ENCODE results near the gene OR10G3.

OR10G3 gene

DNA sequence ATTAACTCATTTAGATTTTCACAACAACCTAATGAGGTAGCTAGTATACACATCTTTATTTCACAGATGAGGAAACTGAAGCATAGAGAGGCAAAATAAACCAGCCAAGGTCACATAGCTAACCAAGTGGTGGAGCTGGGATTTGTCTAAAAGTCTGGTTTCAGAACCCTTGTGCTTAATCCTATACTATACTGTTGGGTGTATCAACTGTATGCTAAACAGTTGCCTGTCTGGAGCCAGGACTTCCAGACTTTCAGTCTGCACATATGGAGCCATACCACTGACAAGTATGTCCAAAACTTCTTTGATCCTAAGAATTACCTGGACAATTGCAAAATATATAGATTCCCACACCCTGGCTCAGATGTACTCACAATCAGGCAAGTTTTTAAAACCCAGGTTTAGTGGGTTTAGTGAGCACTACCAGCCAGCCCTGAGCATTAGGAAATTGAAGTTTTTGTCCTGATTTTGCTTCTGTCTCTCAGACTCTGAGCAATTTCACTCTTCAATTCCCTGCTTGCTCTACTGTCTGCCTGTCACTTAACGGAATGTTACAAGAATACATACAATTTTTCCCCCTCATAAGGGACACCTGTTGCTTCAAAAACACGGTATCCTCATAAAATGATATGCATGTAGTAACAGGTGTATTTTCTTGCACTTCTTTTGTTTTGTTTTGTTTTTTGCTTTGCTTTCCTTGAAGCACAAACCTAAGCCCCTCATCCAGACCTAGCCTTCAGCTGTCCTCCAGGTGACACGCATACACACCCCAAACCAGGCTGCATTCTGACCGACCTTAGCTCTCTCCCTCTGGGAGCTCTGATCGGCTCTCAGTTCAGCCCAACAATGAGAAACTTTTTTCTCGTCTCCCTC is 44.1 kb downstream of the OR10G3 start:
- no peak for DNase-seq

DNA sequence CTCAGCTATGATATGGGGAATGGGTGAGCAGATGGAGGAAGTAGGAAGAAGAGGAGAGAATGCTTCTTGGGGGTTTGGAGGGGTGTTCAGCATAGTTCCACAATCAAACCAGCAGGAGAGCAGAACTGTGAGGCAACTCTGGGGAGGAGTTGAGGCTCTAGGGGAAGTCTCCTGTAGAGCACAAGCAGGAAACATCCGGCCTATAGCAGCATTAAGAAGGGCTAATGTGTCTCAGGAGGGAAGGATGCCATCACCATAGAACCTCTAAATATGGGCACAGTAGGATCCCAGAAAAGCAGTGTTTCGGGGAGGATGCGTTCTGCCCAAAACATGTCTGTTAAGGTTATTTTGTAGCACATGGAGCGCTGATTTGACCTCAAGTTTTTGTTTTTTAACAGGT is 45.3 kb downstream of the OR10G3 start:
- no peak for DNase-seq

DNA sequence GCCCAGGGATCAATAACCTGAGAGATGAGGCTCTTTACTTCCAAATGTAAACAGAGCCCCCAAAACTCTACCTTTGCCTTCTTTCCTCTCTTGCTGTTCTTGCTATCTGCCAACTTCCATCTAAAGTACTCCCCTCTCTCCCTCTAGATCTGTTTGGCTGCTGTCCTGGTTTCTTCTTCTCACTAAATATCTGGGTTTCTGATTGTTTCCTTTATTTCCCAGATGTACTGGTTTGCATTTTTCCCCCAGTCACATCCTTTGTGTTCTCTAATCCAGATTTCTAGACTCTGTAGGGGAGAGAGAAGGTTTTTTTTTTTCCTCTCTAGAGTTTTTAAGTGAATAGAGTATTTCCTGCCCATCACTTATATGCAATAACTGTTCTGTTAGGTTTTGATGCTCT is 46.6 kb downstream of the OR10G3 start:
- no peak for DNase-seq

DNA sequence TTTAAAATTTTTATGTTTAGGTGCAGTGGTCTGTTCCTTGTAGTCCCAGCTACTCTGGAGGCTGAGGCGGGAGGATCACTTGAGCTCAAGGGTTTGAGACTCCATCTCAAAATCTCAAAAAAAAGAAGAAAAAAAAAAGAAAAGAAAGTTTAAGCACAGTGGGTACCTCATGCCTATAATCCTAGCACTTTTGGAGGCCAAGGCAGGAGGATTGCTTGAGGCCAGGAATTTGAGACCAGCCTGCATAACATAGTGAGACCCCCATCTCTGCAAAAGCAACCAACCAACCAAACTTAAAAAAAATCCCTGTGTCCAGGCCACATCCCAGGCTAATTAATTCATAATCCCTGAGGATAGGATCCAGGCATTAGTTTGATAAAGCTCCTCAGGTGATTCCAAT is 50.4 kb downstream of the OR10G3 start:
- no peak for DNase-seq

DNA sequence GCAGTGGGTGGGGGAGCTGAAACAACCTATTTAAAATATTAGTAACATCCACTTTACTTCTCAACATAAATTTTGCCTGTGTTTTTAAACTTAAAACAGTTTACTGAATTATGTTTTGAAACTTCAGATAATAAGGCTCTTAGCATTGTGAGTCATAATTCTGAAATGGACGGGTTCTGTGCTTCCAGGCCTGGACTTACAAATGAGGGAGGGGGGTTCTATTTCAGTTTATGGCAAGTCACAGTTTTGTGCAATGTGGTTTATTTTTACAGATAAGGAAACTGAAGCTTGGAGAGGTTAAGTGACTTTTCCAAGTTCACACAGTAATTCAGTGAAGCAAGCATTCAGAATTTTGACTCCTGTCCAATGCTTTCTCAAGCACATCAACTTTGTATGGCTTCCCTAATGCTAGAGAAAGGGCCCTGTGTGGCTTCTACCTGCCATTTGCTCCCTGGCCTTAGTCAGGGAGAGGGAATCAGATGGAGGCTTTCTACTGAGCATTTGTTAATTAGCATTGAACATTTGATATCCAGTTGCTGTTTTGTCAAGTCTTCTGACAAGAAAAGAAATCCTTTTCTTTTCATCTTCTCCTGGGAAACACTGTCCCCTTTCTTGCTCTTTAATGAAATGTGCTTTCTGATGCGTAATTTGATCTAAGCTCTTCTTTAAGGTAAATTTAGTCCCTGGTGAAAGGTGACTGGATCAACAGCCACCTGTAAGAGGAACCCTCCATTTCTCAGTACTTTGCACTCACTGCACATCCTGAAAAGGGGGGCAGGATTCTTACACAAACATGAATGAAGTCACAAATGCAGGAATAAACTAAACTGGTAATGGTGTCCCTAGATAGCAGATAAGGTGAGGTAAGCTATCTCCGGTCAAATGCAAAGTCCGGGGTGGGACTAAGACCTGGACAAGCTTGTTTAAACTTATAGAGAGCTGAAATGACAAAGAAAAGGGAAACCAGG is 51.2 kb downstream of the OR10G3 start:
- no peak for DNase-seq

DNA sequence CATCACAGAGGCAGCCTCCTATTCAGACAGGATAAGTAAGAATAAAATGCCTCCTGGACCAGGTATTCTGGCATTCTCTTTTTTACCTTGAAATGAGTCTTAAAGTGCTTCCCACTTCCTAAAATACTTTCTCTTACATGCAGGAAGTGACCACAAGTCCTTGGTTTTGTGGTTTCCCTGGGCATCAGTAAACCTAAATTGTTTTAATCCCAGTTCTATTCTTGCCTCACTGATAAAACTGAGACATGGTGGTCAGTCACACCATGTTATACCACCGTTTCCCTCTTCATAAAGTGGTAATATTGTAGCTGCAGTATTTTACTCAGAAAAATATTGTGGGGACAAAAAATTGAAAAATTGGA is 52.6 kb downstream of the OR10G3 start:
- DNase-seq, result no peak

DNA sequence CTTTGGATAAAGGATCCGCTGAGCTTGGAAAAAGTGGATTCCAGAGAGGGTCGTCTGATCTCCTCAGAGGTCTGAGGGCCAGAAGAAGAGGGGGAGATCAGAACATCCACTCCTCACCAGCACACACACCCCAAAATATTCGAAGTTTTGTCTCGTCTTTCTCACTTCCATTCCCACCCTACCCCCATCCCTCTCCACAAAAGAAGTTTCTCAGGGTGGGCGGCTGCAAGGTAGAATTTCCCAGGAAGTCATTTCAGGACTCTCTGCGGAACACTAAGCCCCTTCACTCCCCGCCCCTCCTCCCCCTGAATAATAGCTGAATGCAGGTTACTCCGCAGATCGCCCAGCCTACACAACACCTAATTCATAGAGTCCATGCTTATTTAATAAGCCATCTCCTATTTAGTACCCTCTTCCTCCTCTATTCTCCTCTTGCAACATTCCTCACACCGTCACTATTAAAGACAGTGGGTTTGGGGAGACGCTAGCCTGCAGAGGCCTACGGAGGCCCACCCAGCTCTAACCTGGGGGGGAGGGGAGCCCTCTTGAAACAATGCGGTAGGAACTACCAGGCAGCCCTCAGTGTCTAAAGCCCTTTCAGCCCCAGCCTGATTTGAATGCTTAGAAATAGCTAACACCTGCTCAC is 53.1 kb downstream of the OR10G3 start:
- no peak for DNase-seq

DNA sequence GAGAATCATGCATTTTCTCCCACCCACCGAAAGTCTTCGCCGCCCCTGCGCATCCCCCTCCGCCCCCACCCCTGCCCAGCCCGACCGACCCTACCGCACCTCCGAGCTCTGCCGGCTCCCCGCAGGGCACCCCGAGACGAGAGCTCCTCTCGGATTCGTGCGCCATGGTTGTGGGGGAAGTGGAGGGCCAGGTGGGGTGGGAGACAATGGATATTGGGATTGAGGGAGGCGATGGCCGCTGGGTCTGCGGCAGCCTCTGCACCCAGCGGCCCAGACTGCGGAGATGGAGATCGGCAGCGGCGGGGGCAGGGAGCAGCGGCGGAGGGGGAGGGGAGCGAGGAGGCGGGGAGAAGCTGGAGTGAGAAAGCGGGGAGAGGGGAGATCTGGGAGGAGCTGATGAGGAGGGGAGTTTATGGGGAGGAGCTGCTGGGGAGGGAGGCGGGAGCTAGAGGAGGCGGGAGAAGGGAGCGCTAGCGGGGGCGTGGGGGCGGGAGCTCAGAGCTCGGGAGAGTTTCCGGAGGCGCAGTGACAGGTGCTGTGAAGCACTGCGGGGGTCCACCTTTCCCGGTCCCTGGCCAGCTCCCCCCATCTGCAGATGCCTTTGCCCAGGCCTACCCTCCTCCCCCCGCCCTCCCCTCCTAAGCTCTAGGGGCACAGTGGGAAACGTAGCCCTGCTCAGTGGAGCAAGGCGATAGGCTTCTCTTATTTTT is 53.8 kb downstream of the OR10G3 start, which contains the start of gene SALL2:
SALL2 (minus strand) TSS at position 385 of the 710 bp plus-strand sequence; CDS start at position 166, 219 bp downstream.
- no peak for DNase-seq

DNA sequence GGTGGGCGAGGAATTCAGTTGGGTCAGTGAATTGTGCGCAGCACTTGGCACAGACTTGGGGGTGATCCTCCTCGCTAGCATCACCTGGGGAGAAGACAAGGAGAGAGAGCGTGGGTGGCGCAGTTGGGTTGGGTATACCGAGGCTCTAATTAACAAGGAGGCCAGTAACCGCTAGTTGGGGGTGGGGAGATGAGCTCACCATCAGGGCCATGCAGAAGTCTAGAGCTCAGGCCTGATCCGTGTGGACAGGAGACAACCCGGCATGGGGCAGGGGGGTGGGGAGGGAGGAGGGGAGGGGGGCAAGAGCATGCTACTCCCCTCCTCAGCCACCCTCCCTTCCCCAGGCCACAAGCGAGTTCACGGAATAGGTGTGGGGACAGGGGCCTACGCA is 54.3 kb downstream of the OR10G3 start:
- no peak for DNase-seq

DNA sequence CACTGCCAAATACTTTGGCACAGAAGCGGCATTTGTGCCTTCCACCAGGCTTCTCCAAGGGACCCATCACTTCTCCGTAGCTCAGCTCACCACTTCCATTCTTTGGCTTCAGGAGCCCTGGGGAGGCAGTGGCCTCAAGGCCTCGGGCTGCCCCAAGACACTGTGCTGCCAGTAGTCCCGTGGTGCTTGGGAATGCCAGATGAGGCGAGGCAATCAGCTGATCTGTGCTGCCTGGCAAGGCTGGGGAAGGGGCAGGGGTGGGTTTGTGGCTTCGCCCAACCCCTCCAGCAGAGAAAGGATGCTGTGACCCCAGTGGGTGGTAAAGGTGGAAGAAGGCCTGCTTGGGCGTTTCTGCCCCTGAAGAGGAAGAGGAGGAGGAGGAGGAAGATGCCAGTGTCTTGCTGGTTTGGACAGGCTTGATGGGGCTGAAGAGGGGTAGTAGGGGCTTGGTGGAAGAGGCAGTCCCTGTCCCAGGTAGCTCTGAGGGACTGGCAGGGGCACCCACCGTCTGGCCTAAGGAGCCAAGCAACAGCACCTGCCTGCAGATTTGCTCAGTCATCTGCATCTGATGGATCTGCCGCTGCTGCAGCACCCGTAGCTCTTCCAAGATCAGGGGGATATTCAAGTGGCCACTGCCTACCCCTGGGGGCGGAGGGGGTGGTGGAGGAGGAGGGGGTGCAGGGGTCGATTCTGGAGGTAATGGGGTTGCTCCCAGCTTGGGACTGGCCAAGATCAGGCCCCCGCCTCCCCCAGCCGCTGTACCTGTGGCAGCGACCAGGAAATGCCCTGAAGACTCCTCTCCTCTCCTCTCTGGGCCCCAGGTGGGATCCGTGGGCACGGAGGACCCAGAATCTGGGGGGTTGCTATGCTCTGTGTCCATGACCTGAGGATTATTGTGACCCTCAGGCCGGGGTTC is 55.0 kb downstream of the OR10G3 start:
- no peak for DNase-seq

DNA sequence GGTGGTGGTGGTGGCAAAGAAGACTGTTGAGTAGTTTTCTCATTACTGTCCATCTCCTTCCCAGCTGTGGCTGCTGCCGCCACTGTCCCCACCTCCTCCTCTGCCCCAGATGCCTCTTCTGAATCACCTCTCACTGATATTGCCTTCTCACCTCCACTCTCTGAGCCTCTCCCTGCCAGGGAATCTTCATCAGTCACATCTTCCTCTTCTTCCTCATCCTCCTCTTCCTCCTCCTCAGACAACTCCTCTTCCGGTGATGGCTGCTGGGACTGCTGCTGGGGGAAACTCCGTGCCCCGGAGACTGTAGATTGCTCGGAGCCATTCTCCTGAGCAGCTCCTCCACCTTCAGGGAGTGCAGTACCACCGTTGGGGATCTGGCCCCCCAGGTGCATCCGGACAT is 56.7 kb downstream of the OR10G3 start:
- DNase-seq, result no peak

DNA sequence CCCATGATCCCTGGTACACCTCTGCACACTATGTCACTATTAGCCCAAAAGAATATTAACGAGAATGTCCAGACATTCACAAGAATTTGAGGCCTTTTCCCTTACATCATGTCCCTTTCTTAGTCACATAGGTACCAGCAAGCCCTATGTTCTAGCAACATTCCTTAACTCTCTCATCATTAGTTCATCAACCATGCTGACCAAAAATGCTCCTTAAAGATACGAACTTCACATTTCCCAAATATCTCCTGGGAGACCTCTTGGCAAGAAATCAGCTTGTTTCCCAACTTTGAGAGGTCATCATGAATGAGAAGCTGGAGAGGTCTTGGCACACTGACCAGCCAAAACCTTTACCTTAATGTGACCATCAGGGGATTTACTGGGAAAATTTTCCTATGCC is 58.4 kb downstream of the OR10G3 start:
- no peak for DNase-seq

DNA sequence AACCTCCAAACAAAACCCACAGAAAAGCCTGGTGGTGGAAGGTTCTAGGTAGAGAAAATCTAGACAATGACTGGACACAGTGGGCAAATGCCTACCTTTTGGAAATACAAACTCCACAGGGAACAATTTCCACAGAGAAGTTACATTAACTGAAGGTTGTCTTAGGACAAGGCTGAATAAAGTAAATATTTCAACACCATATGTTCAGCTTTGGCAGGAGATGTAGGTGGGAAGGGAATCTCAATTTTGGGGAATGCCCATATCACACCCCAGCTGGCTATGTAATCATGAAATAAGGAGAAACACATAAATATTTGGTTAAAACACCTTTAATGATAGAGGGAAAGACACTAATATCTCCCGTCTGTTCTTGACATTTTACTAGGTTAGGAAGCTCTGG is 59.1 kb downstream of the OR10G3 start:
- DNase-seq, result no peak

DNA sequence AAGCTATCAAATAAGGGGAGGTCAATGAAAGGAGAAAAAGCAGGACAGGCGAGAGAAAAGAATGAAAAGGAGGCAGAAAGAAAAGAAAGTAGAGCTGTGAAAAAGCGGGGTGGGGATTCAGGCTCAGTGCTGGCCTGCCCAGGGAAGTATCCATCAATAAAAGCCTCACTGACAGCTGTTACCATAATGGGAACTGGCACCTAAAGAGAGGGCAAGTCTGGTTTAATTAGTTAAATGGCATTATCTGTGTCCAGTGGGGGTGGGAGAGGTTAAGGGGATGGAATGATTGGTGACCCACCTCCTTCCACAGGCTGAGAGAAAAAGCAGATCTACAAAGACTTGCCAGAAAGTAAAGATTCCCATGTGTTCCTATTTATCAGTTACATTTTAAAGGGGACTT is 61.2 kb downstream of the OR10G3 start:
- no peak for DNase-seq
